Measurements from ENCODE around the gene COL6A2.
"Not testable (repeated sequence)": the region's sequence is repeated elsewhere in the genome, so short reads cannot be mapped to it uniquely, and the experiment has no call there.

Gene COL6A2

DNA sequence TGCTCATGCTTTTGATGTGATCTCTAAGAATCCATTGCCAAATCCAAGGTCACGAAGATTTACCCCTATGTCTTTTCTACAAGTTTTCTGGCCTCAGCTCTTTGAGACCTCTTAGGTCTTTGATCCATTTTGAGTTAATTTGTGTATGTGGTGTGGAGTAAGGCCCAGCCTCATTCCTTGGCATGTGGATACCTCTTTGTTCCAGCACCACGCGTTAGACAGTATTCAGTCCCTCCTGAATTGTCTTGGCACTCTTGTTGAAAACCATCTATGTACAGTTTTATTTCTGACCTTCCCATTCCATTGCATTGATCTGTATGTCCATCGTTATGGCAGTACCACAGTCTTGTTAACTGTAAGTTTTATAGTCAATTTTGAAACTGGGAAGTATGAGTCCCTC is 65.5 kb downstream of the COL6A2 start:
- Histone ChIP-seq H3K4me1 (peaks cover 0 to 5% (median 0%) of the 10 kb centered on the region in 4 donors), H3K4me3 (no peak overlapping the region), H3K9me3 (no peaks in the 10 kb centered on the region), H3K27ac (no peak overlapping the region), H3K36me3 (peaks cover 0 to 19% (median 0%) of the 10 kb centered on the region in 3 donors), H3K27me3 (peaks cover 0 to 23% of the 10 kb centered on the region in 2 donors)
- intact Hi-C loops (cut with DNase I; ENCODE audit: low total_unique reads): no loop called here
- TF ChIP-seq, protein P1, sequence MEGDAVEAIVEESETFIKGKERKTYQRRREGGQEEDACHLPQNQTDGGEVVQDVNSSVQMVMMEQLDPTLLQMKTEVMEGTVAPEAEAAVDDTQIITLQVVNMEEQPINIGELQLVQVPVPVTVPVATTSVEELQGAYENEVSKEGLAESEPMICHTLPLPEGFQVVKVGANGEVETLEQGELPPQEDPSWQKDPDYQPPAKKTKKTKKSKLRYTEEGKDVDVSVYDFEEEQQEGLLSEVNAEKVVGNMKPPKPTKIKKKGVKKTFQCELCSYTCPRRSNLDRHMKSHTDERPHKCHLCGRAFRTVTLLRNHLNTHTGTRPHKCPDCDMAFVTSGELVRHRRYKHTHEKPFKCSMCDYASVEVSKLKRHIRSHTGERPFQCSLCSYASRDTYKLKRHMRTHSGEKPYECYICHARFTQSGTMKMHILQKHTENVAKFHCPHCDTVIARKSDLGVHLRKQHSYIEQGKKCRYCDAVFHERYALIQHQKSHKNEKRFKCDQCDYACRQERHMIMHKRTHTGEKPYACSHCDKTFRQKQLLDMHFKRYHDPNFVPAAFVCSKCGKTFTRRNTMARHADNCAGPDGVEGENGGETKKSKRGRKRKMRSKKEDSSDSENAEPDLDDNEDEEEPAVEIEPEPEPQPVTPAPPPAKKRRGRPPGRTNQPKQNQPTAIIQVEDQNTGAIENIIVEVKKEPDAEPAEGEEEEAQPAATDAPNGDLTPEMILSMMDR (IDR thresholded peaks at IDR 0.05): no peak
- DNase-seq: no peak

DNA sequence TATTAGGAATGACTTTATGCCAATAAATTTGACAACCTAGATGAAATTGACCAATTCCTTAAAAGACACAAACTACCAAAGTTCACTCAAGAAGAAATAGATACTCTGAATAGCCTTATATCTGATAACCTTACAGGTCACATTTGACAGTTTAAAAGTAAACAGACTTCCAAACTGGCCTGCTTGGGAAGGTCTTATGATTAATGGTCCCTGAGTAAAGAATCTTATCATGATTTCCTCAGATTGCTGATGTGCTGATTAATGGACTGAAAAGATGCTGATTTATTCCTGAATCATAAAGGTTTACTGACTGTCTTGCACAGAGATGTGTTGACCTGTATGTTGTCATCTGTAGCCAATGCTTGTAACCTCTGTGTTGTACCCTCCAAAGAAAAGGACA is 67.2 kb downstream of the COL6A2 start:
- H3K27ac ChIP-seq: no peak overlapping the region
- intact Hi-C loops (cut with DNase I; ENCODE audit: low total_unique reads): no loop called here
- H3K9me3 ChIP-seq: no peaks in the 10 kb centered on the region
- TF ChIP-seq, protein P1 (IDR thresholded peaks at IDR 0.05): no peak
- peaks cover 0 to 23% of the 10 kb centered on the region in 2 donors for H3K27me3 ChIP-seq
- DNase-seq: no peak
- peaks cover 0 to 5% (median 0%) of the 10 kb centered on the region in 4 donors for H3K4me1 ChIP-seq
- H3K36me3 ChIP-seq: peaks cover 0 to 11% (median 0%) of the 10 kb centered on the region in 3 donors
- no peak overlapping the region for H3K4me3 ChIP-seq

- peak; percentile 17 to 54 for DNase-seq
- TF ChIP-seq, protein P1 (IDR thresholded peaks at IDR 0.05): no peak
- intact Hi-C loops (cut with DNase I; ENCODE audit: low total_unique reads): no loop called here
These were observed 70.3 kb downstream of the COL6A2 start for GRCh38 chr21:46168238-46168637.

DNA sequence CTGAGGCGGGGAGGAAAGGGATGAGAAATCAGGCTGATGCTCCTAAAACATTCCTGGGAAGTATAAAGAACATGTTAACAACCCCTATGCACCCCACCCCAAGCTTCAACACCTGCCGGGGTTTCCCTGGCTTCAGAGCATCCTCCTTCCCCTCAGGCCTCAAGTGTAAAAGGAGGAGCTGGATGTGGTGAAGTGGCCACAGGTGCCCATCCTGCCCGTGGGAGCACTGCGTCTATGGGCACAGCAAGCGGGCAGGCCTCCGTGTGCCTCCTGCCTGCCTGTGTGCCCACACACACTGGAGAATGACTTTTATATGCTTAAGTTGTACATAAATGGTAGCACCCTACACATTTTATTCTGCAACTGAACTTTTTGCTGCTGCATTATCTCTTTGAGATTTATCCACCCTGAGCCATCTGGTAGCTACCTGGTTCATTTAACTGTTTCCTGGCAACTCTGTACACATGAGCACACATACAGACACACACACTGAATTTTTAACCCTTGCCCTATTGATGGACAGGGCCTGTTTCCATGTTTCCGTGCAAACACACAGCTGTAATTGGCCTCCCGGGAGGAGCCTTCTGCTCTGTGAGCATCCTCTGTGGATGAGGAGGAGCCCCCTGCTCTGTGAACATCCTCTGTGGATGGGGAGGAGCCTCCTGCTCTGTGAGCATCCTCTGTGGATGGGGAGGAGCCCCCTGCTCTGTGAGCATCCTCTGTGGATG is 70.9 kb downstream of the COL6A2 start:
- H3K27ac ChIP-seq: no peak overlapping the region
- H3K36me3 ChIP-seq: no peaks in the 10 kb centered on the region
- H3K27me3 ChIP-seq: peaks cover 0 to 17% of the 10 kb centered on the region in 2 donors
- H3K4me3 ChIP-seq: no peak overlapping the region
- intact Hi-C loops (cut with DNase I; ENCODE audit: low total_unique reads): no loop called here
- peak in 1 of 2 donors; percentile 9 for DNase-seq
- no peaks in the 10 kb centered on the region for H3K9me3 ChIP-seq
- TF ChIP-seq, protein P1 (IDR thresholded peaks at IDR 0.05): no peak
- H3K4me1 ChIP-seq: no peaks in the 10 kb centered on the region

More at GRCh38 chr21:46168238-46168637, 70.3 kb downstream of the COL6A2 start:
- Histone ChIP-seq H3K4me1 (no peaks in the 10 kb centered on the region), H3K27me3 (peaks cover 0 to 12% of the 10 kb centered on the region in 2 donors), H3K4me3 (no peak overlapping the region), H3K27ac (no peak overlapping the region), H3K9me3 (no peaks in the 10 kb centered on the region), H3K36me3 (no peaks in the 10 kb centered on the region)

DNA sequence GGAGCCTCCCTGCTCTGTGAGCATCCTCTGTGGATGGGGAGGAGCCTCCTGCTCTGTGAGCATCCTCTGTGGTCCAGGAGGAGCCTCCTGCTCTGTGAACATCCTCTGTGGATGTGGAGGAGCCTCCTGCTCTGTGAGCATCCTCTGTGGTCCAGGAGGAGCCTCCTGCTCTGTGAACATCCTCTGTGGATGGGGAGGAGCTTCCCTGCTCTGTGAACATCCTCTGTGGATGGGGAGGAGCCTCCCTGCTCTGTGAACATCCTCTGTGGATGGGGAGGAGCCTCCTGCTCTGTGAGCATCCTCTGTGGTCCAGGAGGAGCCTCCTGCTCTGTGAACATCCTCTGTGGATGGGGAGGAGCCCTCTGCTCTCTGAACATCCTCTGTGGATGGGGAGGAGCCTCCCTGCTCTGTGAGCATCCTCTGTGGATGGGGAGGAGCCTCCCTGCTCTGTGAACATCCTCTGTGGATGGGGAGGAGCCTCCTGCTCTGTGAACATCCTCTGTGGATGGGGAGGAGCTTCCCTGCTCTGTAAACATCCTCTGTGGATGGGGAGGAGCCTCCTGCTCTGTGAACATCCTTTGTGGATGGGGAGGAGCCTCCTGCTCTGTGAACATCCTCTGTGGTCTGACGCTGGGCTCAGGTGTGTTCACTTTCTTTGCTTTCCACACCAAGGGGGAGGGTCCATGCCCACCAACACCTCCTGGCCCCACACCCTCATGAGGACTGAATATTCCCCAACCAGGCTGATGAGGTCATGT is 72.7 kb downstream of the COL6A2 start:
- intact Hi-C loops (cut with DNase I; ENCODE audit: low total_unique reads): not testable (repeated sequence)
- DNase-seq: peak; percentile 12 to 31

DNA sequence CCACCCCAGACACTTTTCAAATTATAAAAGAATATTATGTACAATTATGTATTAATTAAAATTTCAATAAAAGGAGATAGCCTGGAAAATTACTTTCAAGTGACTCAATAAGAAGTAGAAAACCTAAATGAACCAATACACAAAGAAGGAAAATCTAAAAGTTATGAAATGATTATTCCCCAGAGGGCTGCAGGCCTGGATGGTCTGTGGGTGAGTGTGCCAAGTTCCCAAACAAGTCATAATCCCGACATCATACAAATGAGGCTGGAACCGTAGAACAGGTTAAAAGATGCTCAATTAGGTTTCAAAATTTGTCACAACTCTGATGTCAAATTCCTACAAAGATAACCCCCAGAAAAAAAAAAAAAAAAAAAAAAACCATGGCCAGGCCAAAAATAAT is 73.7 kb downstream of the COL6A2 start:
- H3K27me3 ChIP-seq: peaks cover 0 to 12% of the 10 kb centered on the region in 2 donors
- intact Hi-C loops (cut with DNase I; ENCODE audit: low total_unique reads): no loop called here
- peak in 1 of 2 donors; percentile 9 for DNase-seq
- H3K9me3 ChIP-seq: peaks cover 0 to 4% (median 0%) of the 10 kb centered on the region in 3 donors
- H3K4me3 ChIP-seq: no peak overlapping the region
- H3K36me3 ChIP-seq: no peaks in the 10 kb centered on the region
- H3K27ac ChIP-seq: no peak overlapping the region
- TF ChIP-seq, protein P1 (IDR thresholded peaks at IDR 0.05): no peak
- H3K4me1 ChIP-seq: no peaks in the 10 kb centered on the region

More for the DNA sequence above, 72.7 kb downstream of the COL6A2 start:
- H3K27ac ChIP-seq, H3K4me1 ChIP-seq, H3K36me3 ChIP-seq, H3K9me3 ChIP-seq, H3K4me3 ChIP-seq: not testable (repeated sequence)
- peaks cover 0 to 12% of the 10 kb centered on the region in 2 donors for H3K27me3 ChIP-seq

All from tibial artery (tissue), 4 donors.